Activated naive CD8-positive, alpha-beta T cell treated with anti-CD3 and anti-CD28 coated beads for 36 hours (primary cell): ENCODE measurements around the gene UBAP1L. TPM values are rescaled to one million over a fixed set of nuclear protein-coding genes. Genes with fewer than 3 reads are reported as not detected.
"Not testable (repeated sequence)": the region's sequence is repeated elsewhere in the genome, so short reads cannot be mapped to it uniquely, and the experiment has no call there.

Experiments
- DNase-seq: peaks from one replicate; pipeline ENCODE4 v3.0.0; 2021
- H3K27ac Mint-ChIP-seq: one replicate; pipeline ENCODE4 v1.8.0; 2022; ENCODE audit warnings: mild to moderate bottlenecking, moderate library complexity, mixed read lengths
- H3K27me3 Mint-ChIP-seq: one replicate; pipeline ENCODE4 v1.8.0; 2022; ENCODE audit warnings: mild to moderate bottlenecking, mixed read lengths
- H3K36me3 Mint-ChIP-seq: one replicate; pipeline ENCODE4 v1.8.0; 2021; ENCODE audit warnings: mild to moderate bottlenecking, mixed read lengths
- H3K4me1 Mint-ChIP-seq: one replicate; pipeline ENCODE4 v1.8.0; 2021; ENCODE audit warnings: mixed read lengths
- H3K4me3 Mint-ChIP-seq: one replicate; pipeline ENCODE4 v1.8.0; 2022; ENCODE audit warnings: mild to moderate bottlenecking, moderate library complexity, mixed read lengths
- H3K9me3 Mint-ChIP-seq: one replicate; pipeline ENCODE4 v1.8.0; 2022; ENCODE audit warnings: mixed read lengths
- total RNA-seq, 2 experiments: library from RNA; stranded (reverse); gene quantifications; one replicate each; pipeline ENCODE4 v1.2.3, GENCODE V29; 2021

The UBAP1L gene
- total RNA-seq, 2 experiments from 2014 or later, result 2.2 to 2.7 TPM

DNA sequence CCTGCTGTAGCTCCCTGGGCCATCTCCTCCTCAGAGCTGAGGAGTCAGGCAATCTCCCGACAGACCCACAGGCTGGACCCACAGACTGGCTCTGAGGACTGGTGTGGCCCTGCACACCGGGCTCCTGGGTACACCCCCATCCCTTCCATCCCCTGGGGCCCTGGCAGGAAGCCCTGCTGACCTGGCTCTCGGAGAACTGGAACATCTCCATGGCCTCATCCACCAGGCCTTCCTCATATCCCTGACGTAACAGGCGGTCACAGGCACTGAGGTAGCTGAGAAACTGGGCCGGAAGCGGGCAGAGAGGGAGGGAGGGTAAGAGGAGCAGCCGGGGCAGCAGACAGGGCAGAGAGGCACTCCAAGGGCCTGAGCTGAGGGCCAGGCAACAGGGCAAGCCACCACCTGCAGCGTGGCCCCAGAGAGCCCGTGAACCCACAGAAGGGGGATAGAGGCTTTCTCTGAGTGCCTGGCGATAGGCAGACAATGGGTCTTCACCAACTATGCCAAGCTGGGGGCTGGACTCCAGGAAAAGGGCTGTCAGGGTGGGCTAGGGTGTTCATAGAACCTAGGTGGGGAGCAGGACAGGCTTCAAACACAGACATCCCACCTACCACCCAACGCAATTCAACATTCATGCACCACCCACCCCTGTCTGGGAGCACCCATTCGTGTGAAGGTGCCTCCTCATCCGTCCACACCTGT is 20.6 kb downstream of the UBAP1L start:
- no peak for DNase-seq
- no peaks in the 10 kb centered on the region for H3K4me1 Mint-ChIP-seq
- H3K4me3 Mint-ChIP-seq, result no peak overlapping the region
- no peaks in the 10 kb centered on the region for H3K27me3 Mint-ChIP-seq
- no peak overlapping the region for H3K27ac Mint-ChIP-seq
- no peaks in the 10 kb centered on the region for H3K9me3 Mint-ChIP-seq
- H3K36me3 Mint-ChIP-seq, result no peaks in the 10 kb centered on the region

DNA sequence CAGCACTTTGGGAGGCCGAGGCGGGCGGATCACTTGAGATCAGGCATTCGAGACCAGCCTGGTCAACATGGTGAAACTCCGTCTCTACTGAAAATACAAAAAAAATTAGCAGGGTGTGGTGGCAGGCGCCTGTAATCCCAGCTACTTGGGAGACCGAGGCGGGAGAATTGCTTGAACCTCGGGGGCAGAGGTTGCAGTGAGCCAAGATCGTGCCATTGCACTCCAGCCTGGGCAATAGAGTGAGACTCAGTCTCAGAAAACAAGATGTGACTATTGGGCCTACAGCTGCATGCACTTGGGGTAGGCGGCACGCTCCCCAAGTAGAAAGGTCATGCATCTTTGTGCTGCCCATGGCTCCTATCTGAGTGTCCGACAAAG is 21.2 kb downstream of the UBAP1L start:
- H3K36me3 Mint-ChIP-seq, H3K4me1 Mint-ChIP-seq, DNase-seq, H3K27me3 Mint-ChIP-seq, H3K4me3 Mint-ChIP-seq, H3K27ac Mint-ChIP-seq, H3K9me3 Mint-ChIP-seq: not testable (repeated sequence)

DNA sequence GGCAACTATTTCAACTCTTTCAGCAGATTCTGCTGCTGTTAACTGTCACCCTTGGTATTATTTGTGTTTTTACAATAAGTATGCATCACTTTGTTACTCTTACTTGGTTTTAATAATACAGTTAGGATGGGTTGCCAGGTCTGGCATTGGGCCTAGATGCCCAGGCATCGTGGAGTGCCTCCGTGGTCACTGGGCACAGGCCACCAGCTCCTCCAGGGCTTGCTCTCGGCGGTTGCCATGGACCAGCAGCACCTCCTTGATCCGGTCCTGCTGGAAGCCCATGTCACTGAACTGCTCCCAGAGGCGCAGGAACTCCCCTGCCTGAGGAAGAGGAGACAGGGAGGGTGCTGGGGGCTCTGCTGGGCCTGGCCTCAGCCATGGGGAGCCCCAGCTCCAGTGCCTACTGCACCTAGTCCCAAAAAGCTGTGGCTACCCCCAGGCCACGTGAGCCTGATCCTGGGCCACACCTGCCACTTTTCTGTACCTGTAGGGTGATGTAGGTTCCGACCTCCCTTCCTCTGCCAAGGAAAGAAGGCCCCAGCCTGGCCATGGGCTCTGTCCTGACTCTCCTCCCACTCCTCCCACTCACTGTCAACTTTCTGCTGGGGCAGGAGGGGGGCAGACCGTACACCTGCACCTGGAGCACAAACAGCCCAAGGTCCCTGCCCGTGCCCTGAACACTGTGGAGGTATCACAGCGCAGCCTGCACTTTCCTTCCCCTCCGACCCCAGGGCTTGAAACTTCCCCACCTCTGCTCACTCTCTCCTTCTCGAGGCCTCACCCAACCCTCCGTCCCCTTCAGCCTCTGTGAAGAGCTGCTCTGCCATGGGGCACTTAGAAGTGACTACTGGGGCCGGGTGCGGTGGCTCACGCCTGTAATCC is 21.8 kb downstream of the UBAP1L start:
- H3K4me3 Mint-ChIP-seq, result no peak overlapping the region
- no peak overlapping the region for H3K27ac Mint-ChIP-seq
- no peaks in the 10 kb centered on the region for H3K4me1 Mint-ChIP-seq
- no peaks in the 10 kb centered on the region for H3K27me3 Mint-ChIP-seq
- no peaks in the 10 kb centered on the region for H3K9me3 Mint-ChIP-seq
- H3K36me3 Mint-ChIP-seq, result no peaks in the 10 kb centered on the region
- DNase-seq, result no peak

- no peak for DNase-seq
- H3K27ac Mint-ChIP-seq, result no peak overlapping the region
- no peaks in the 10 kb centered on the region for H3K9me3 Mint-ChIP-seq
- no peaks in the 10 kb centered on the region for H3K27me3 Mint-ChIP-seq
- no peaks in the 10 kb centered on the region for H3K4me1 Mint-ChIP-seq
- no peaks in the 10 kb centered on the region for H3K36me3 Mint-ChIP-seq
- no peak overlapping the region for H3K4me3 Mint-ChIP-seq
Observed at GRCh38 chr15:65091946-65092770, 22.8 kb downstream of the UBAP1L start.

GRCh38 chr15:65089206-65089824 is 25.7 kb downstream of the UBAP1L start:
- no peak overlapping the region for H3K4me3 Mint-ChIP-seq
- no peaks in the 10 kb centered on the region for H3K27me3 Mint-ChIP-seq
- H3K27ac Mint-ChIP-seq, result no peak overlapping the region
- DNase-seq, result no peak
- H3K9me3 Mint-ChIP-seq, result no peaks in the 10 kb centered on the region
- no peaks in the 10 kb centered on the region for H3K36me3 Mint-ChIP-seq
- H3K4me1 Mint-ChIP-seq, result no peaks in the 10 kb centered on the region

- Mint-ChIP-seq H3K4me1 (no peaks in the 10 kb centered on the region), H3K4me3 (no peak overlapping the region), H3K27me3 (peaks cover 4% of the 10 kb centered on the region), H3K9me3 (no peaks in the 10 kb centered on the region), H3K27ac (no peak overlapping the region), H3K36me3 (no peaks in the 10 kb centered on the region)
- DNase-seq, result no peak
Observed at GRCh38 chr15:65088643-65089021, 26.4 kb downstream of the UBAP1L start.

GRCh38 chr15:65087873-65088642 is 26.9 kb downstream of the UBAP1L start:
- no peaks in the 10 kb centered on the region for H3K9me3 Mint-ChIP-seq
- no peaks in the 10 kb centered on the region for H3K4me1 Mint-ChIP-seq
- no peaks in the 10 kb centered on the region for H3K36me3 Mint-ChIP-seq
- H3K27ac Mint-ChIP-seq, result no peak overlapping the region
- H3K4me3 Mint-ChIP-seq, result no peak overlapping the region
- H3K27me3 Mint-ChIP-seq, result peaks cover 5% of the 10 kb centered on the region
- DNase-seq, result no peak

GRCh38 chr15:65087411-65087810 is 27.6 kb downstream of the UBAP1L start:
- Mint-ChIP-seq H3K4me1 (peaks cover 6% of the 10 kb centered on the region), H3K4me3 (no peak overlapping the region), H3K27me3 (peaks cover 11% of the 10 kb centered on the region), H3K27ac (no peak overlapping the region), H3K9me3 (no peaks in the 10 kb centered on the region), H3K36me3 (no peaks in the 10 kb centered on the region)
- DNase-seq, result no peak

GRCh38 chr15:65086680-65087111 is 28.3 kb downstream of the UBAP1L start:
- DNase-seq, result no peak
- Mint-ChIP-seq H3K27ac (no peak overlapping the region), H3K27me3 (peaks cover 14% of the 10 kb centered on the region), H3K4me1 (peaks cover 11% of the 10 kb centered on the region), H3K36me3 (no peaks in the 10 kb centered on the region), H3K9me3 (no peaks in the 10 kb centered on the region), H3K4me3 (no peak overlapping the region)

- no peak for DNase-seq
- H3K27me3 Mint-ChIP-seq, result peaks cover 17% of the 10 kb centered on the region
Observed at GRCh38 chr15:65085990-65086679, 28.9 kb downstream of the UBAP1L start.

DNA sequence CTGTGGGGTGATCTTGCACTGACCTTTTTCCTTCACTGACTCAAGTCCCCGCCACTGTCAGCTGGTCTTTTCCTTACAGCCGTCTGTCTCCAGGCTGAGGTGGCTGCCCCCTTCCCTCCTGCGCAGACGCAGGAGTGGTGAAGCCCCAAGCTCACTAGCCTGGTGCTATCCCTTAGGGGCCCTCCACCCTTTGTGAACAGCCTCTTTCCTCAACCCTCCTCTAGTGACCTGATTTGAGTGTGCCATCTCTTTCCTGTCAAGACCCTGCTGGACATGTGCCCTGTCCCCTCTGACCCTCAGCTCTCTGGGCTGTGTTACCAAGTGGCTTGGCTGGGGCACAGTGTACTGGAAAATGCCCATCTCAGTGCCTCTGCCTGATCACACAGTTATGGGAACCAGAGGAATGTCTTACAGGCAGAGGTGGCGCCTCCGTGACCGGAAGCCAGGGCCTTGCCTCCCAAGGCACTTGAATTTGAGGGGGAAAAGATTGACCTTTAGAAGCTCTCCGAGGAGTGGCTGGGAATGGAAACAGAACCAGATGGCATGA is 29.7 kb downstream of the UBAP1L start:
- H3K27me3 Mint-ChIP-seq, result peaks cover 21% of the 10 kb centered on the region
- H3K4me1 Mint-ChIP-seq, result peaks cover 14% of the 10 kb centered on the region
- no peaks in the 10 kb centered on the region for H3K36me3 Mint-ChIP-seq
- no peak overlapping the region for H3K4me3 Mint-ChIP-seq
- no peak for DNase-seq
- no peak overlapping the region for H3K27ac Mint-ChIP-seq
- no peaks in the 10 kb centered on the region for H3K9me3 Mint-ChIP-seq

More at GRCh38 chr15:65085990-65086679, 28.9 kb downstream of the UBAP1L start:
- Mint-ChIP-seq H3K27ac (no peak overlapping the region), H3K36me3 (no peaks in the 10 kb centered on the region), H3K4me1 (peaks cover 14% of the 10 kb centered on the region), H3K9me3 (no peaks in the 10 kb centered on the region), H3K4me3 (no peak overlapping the region)

DNA sequence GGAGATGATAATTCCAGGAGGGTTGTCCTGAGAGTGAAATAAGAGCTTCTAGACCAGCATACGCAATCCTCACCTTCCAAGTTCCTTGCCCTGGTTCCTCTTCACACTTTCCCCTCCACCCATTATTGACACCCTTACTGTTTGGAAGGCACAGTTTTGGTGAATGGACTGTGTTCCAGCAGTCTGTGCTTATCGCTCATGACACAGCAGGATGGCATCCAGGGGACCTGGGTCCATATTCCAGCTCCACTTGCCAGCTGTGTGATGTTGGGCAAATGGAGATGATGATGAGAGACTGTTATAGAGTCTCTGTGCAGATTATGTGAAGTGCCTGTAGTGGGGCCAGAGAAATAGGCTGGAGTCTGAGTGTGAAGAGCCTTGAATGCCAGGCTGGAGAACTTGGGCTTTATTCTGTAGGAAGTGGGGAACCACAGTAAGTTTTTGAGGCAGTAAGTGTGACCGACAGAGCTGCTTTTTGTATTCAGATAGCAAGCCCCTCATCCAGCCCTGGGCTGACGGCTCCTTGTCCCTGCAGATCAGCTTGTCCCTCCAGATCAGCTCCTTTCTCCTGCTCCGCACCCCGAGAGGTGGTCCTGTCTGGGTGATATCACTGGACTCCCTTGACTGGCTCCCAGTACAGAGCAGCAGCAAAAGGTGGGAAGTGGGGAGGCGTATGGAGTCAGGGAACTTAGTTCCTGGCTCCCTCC is 30.3 kb downstream of the UBAP1L start:
- Mint-ChIP-seq H3K27me3 (peaks cover 21% of the 10 kb centered on the region), H3K4me1 (peaks cover 14% of the 10 kb centered on the region), H3K36me3 (no peaks in the 10 kb centered on the region), H3K27ac (no peak overlapping the region), H3K4me3 (no peak overlapping the region), H3K9me3 (no peaks in the 10 kb centered on the region)
- no peak for DNase-seq

GRCh38 chr15:65083262-65083701 is 31.7 kb downstream of the UBAP1L start:
- H3K27me3 Mint-ChIP-seq, result peaks cover 32% of the 10 kb centered on the region
- H3K4me1 Mint-ChIP-seq, result peaks cover 14% of the 10 kb centered on the region
- DNase-seq, result no peak
- no peak overlapping the region for H3K4me3 Mint-ChIP-seq
- H3K27ac Mint-ChIP-seq, result no peak overlapping the region
- no peaks in the 10 kb centered on the region for H3K9me3 Mint-ChIP-seq
- H3K36me3 Mint-ChIP-seq, result no peaks in the 10 kb centered on the region
